ENCODE results near the gene MYH15. TPM values are rescaled to one million over a fixed set of nuclear protein-coding genes. Genes with fewer than 3 reads are reported as not detected.

Gene MYH15
- total and polyA plus RNA-seq, 4 donors, result 0.01 to 0.08 (median 0.05) TPM; not detected in 1

- TF ChIP-seq FOXA2 (IDR thresholded peaks at IDR 0.05) (no peak), EGR1 (IDR thresholded peaks at IDR 0.05; ENCODE audit: low read depth in 2 of 2) (no peak), ZBTB33 (IDR thresholded peaks at IDR 0.05) (no peak), CTCF (IDR thresholded peaks at IDR 0.05; ENCODE audit: low read depth, low read length, missing input control) (no peak), FOXA1 (IDR thresholded peaks at IDR 0.05) (no peak), GABPA (IDR thresholded peaks at IDR 0.05 in 1 of 2, conservative IDR thresholded peaks at IDR 0.05 in 1 of 2) (no peak), ATF3 (IDR thresholded peaks at IDR 0.05) (no peak), YY1 (IDR thresholded peaks at IDR 0.05) (no peak), SP1 (IDR thresholded peaks at IDR 0.05) (no peak), RAD21 (IDR thresholded peaks at IDR 0.05) (no peak), HNF4G (IDR thresholded peaks at IDR 0.05) (no peak), HNF4A (conservative IDR thresholded peaks at IDR 0.05) (no peak), JUND (IDR thresholded peaks at IDR 0.05) (no peak), NR2F2 (IDR thresholded peaks at IDR 0.05) (no peak), TAF1 (conservative IDR thresholded peaks at IDR 0.05) (no peak), RXRA (IDR thresholded peaks at IDR 0.05) (no peak)
- TF ChIP-seq, protein P1, sequence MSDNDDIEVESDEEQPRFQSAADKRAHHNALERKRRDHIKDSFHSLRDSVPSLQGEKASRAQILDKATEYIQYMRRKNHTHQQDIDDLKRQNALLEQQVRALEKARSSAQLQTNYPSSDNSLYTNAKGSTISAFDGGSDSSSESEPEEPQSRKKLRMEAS (IDR thresholded peaks at IDR 0.05), result no peak
- TF ChIP-seq, protein P2, sequence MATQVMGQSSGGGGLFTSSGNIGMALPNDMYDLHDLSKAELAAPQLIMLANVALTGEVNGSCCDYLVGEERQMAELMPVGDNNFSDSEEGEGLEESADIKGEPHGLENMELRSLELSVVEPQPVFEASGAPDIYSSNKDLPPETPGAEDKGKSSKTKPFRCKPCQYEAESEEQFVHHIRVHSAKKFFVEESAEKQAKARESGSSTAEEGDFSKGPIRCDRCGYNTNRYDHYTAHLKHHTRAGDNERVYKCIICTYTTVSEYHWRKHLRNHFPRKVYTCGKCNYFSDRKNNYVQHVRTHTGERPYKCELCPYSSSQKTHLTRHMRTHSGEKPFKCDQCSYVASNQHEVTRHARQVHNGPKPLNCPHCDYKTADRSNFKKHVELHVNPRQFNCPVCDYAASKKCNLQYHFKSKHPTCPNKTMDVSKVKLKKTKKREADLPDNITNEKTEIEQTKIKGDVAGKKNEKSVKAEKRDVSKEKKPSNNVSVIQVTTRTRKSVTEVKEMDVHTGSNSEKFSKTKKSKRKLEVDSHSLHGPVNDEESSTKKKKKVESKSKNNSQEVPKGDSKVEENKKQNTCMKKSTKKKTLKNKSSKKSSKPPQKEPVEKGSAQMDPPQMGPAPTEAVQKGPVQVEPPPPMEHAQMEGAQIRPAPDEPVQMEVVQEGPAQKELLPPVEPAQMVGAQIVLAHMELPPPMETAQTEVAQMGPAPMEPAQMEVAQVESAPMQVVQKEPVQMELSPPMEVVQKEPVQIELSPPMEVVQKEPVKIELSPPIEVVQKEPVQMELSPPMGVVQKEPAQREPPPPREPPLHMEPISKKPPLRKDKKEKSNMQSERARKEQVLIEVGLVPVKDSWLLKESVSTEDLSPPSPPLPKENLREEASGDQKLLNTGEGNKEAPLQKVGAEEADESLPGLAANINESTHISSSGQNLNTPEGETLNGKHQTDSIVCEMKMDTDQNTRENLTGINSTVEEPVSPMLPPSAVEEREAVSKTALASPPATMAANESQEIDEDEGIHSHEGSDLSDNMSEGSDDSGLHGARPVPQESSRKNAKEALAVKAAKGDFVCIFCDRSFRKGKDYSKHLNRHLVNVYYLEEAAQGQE (IDR thresholded peaks at IDR 0.05), result no peak
- no peaks in the 10 kb centered on the region for H3K27me3 ChIP-seq (ENCODE audit: control insufficient read depth in 4 of 4, insufficient read depth in 4 of 4, low read length in 3 of 4)
- no peak overlapping the region for H3K27ac ChIP-seq (ENCODE audit: low read depth in 1 of 2, low read length in 2 of 2)
- H3K9ac ChIP-seq (ENCODE audit: low read depth in 1 of 2, low read length in 2 of 2), result no peak overlapping the region
- H3K36me3 ChIP-seq (ENCODE audit: control insufficient read depth in 4 of 4, insufficient read depth in 3 of 4, low read depth in 1 of 4, low read length in 3 of 4), result no peaks in the 10 kb centered on the region
- DNase-seq (ENCODE audit: low spot score), result no peak
- no peaks in the 10 kb centered on the region for H3K4me1 ChIP-seq (ENCODE audit: control insufficient read depth in 4 of 4, insufficient read depth in 4 of 4, low read length in 3 of 4)
- WGBS, result 62% methylated on average over 1 of the region's 1 CpG
- no peak overlapping the region for H3K4me3 ChIP-seq (ENCODE audit: low read depth in 1 of 3, low read length in 3 of 3)
- H3K9me3 ChIP-seq (ENCODE audit: control insufficient read depth in 4 of 4, low read length in 3 of 4), result no peaks in the 10 kb centered on the region
Observed at GRCh38 chr3:108389372-108389771, 121.0 kb downstream of the MYH15 start.

Data from liver (tissue), 9 donors.